ENCODE results near the gene ALCAM. TPM values are rescaled to one million over a fixed set of nuclear protein-coding genes. Genes with fewer than 3 reads are reported as not detected.

The ALCAM gene
- total RNA-seq, 2 experiments from 2014 or later: 47.7 to 51.3 TPM

DNA sequence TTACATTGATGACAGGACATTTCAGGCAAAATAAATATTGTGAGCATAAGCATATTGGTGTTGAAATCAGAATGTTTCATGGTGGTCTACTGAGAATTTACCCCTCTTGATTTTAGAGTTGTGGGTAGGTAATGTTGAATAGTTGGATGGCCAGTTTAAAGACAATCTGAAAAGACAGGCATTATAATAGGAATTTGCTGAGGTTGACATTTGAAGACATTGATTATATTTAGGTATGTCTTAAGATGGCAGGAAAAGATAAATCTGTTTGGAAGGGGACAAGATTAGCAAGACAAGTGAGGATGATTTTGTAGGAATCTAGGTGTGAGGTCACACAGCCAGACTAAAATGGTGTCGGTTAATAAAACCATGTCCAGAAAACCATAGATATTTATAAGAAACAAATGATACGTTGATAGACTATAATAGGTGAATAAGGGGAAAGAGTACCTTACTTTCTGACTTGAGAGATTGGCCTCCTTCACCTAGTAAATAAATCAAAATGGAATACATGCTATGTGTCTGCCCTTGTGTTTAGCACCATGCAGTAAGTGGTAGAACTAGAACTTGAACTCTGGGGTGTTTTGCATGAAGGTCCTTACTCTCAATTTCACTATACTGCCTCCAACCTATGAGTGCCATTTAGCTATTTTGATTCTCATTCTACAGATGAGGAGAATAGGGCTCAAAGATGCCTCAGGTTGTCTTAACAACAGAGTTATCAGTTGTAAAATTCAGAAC lies 57.9 kb downstream of the ALCAM start:
- H3K4me1 ChIP-seq (ENCODE audit: insufficient read depth, low read length, poor library complexity, severe bottlenecking): no peaks in the 10 kb centered on the region
- no peaks in the 10 kb centered on the region for H3K9me3 ChIP-seq (ENCODE audit: low read length)
- no peaks in the 10 kb centered on the region for H3K36me3 ChIP-seq (ENCODE audit: insufficient read depth, low read length)
- H3K4me2 ChIP-seq (ENCODE audit: low read length): no peak overlapping the region
- H3K27ac ChIP-seq (ENCODE audit: low read depth, low read length, poor library complexity, severe bottlenecking): no peak overlapping the region
- ChIA-PET CTCF (ENCODE audit: unreplicated experiment) (no interaction called here), POLR2A (interaction anchor here (1.3 to 2.1 kb wide), 3 partner anchors 8 to 866 kb away, joined by 3 to 9 read pairs (median 3); no protein-coding TSS in a partner anchor)
- no peaks in the 10 kb centered on the region; the same call in 1 of the 2 replicates for H4K20me1 ChIP-seq (ENCODE audit: insufficient read depth, low read length)
- H3K4me3 ChIP-seq (ENCODE audit: low read depth, low read length, poor library complexity, severe bottlenecking): no peak overlapping the region
- intact Hi-C loops (cut with micrococcal nuclease; ENCODE audit: unreplicated experiment): no loop called here
- no peaks in the 10 kb centered on the region for H3K9me2 ChIP-seq (ENCODE audit: insufficient read depth, low read length)
- TF ChIP-seq, protein P1, sequence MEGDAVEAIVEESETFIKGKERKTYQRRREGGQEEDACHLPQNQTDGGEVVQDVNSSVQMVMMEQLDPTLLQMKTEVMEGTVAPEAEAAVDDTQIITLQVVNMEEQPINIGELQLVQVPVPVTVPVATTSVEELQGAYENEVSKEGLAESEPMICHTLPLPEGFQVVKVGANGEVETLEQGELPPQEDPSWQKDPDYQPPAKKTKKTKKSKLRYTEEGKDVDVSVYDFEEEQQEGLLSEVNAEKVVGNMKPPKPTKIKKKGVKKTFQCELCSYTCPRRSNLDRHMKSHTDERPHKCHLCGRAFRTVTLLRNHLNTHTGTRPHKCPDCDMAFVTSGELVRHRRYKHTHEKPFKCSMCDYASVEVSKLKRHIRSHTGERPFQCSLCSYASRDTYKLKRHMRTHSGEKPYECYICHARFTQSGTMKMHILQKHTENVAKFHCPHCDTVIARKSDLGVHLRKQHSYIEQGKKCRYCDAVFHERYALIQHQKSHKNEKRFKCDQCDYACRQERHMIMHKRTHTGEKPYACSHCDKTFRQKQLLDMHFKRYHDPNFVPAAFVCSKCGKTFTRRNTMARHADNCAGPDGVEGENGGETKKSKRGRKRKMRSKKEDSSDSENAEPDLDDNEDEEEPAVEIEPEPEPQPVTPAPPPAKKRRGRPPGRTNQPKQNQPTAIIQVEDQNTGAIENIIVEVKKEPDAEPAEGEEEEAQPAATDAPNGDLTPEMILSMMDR (conservative IDR thresholded peaks at IDR 0.05; ENCODE audit: low read length): no peak
- TF ChIP-seq EZH2phosphoT487 (IDR thresholded peaks at IDR 0.05; ENCODE audit: borderline replicate concordance, low read depth, low read length): no peak
- BruUV-seq (replicated peaks): no TSS peak
- DNase-seq (ENCODE audit: low spot score): no peak
- no peaks in the 10 kb centered on the region; the same call in 1 of the 2 replicates for H3K79me2 ChIP-seq (ENCODE audit: insufficient read depth, low read depth, low read length)
- H2AFZ ChIP-seq (ENCODE audit: low read length): no peak overlapping the region

DNA sequence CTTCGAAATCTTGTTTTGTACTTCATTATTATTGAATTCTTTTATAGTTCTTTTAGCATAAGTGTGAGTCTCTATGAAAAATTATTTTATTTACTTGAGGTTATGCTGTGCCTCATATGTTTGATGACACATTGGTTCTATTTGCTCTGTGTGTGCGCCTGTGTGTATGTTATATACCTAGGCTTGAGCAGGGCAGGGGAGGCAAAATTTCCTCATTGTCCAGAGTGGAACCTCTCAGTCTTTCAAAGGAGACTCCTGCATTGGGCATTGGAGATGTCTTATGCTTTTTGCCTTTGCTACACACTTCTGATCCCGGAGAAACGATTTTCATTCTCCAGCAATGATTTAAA lies 58.4 kb downstream of the ALCAM start:
- BruUV-seq (replicated peaks): no TSS peak
- Histone ChIP-seq H3K4me1 (ENCODE audit: insufficient read depth, low read length, poor library complexity, severe bottlenecking) (no peaks in the 10 kb centered on the region), H3K4me2 (ENCODE audit: low read length) (no peak overlapping the region), H3K27ac (ENCODE audit: low read depth, low read length, poor library complexity, severe bottlenecking) (no peak overlapping the region), H2AFZ (ENCODE audit: low read length) (no peak overlapping the region), H3K79me2 (ENCODE audit: insufficient read depth, low read depth, low read length) (no peaks in the 10 kb centered on the region; the same call in 1 of the 2 replicates), H3K36me3 (ENCODE audit: insufficient read depth, low read length) (no peaks in the 10 kb centered on the region), H3K4me3 (ENCODE audit: low read depth, low read length, poor library complexity, severe bottlenecking) (no peak overlapping the region), H3K9me3 (ENCODE audit: low read length) (no peaks in the 10 kb centered on the region), H4K20me1 (ENCODE audit: insufficient read depth, low read length) (no peaks in the 10 kb centered on the region; the same call in 1 of the 2 replicates), H3K9me2 (ENCODE audit: insufficient read depth, low read length) (no peaks in the 10 kb centered on the region)
- ChIA-PET CTCF (ENCODE audit: unreplicated experiment) (no interaction called here), POLR2A (interaction anchor here (0.7 to 2.1 kb wide), 6 partner anchors 9 to 867 kb away, joined by 3 to 9 read pairs (median 4); no protein-coding TSS in a partner anchor)
- DNase-seq (ENCODE audit: low spot score): no peak
- TF ChIP-seq, protein P1 (conservative IDR thresholded peaks at IDR 0.05; ENCODE audit: low read length): no peak
- TF ChIP-seq EZH2phosphoT487 (IDR thresholded peaks at IDR 0.05; ENCODE audit: borderline replicate concordance, low read depth, low read length): no peak
- intact Hi-C loops (cut with micrococcal nuclease; ENCODE audit: unreplicated experiment): no loop called here

DNA sequence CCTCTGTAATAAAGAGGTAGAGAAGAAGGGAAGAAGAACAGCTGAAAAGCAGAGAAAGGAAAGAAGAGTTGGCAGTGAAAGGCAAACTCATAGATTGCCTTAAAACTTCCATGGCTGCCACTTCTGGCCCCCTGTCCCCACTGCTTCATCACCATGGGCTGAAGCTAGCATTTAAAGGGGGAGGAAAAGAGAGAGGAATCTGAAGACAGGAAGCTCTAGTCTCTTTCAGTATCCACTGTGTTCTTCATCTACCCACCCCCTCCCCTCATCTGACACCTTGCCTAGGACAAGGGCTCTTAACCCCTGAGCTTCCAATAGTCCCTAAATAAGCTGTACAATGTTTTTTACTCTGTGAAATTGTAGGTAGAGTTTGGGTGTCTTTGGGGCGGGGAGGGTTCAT lies 60.6 kb downstream of the ALCAM start:
- no peak overlapping the region for H3K4me2 ChIP-seq (ENCODE audit: low read length)
- no peaks in the 10 kb centered on the region for H3K9me2 ChIP-seq (ENCODE audit: insufficient read depth, low read length)
- no peak overlapping the region for H2AFZ ChIP-seq (ENCODE audit: low read length)
- peaks cover 7% of the 10 kb centered on the region; the same call in 1 of the 2 replicates for H4K20me1 ChIP-seq (ENCODE audit: insufficient read depth, low read length)
- H3K79me2 ChIP-seq (ENCODE audit: insufficient read depth, low read depth, low read length): no peaks in the 10 kb centered on the region; the same call in 1 of the 2 replicates
- H3K9me3 ChIP-seq (ENCODE audit: low read length): no peaks in the 10 kb centered on the region
- H3K27ac ChIP-seq (ENCODE audit: low read depth, low read length, poor library complexity, severe bottlenecking): no peak overlapping the region
- BruUV-seq (replicated peaks): no TSS peak
- ChIA-PET CTCF (ENCODE audit: unreplicated experiment) (interaction anchor here (0.6 kb wide), 1 partner anchor 1027 kb away, joined by 3 read pairs; no protein-coding TSS in a partner anchor), POLR2A (interaction anchor here (0.6 to 0.8 kb wide), 2 partner anchors 10 to 62 kb away, joined by 3 read pairs; no protein-coding TSS in a partner anchor)
- DNase-seq (ENCODE audit: low spot score): no peak
- TF ChIP-seq, protein P1 (conservative IDR thresholded peaks at IDR 0.05; ENCODE audit: low read length): no peak
- no peak for TF ChIP-seq EZH2phosphoT487 (IDR thresholded peaks at IDR 0.05; ENCODE audit: borderline replicate concordance, low read depth, low read length)
- H3K36me3 ChIP-seq (ENCODE audit: insufficient read depth, low read length): no peaks in the 10 kb centered on the region
- H3K4me3 ChIP-seq (ENCODE audit: low read depth, low read length, poor library complexity, severe bottlenecking): no peak overlapping the region
- intact Hi-C loops (cut with micrococcal nuclease; ENCODE audit: unreplicated experiment): no loop called here
- H3K4me1 ChIP-seq (ENCODE audit: insufficient read depth, low read length, poor library complexity, severe bottlenecking): no peaks in the 10 kb centered on the region

Measured in OCI-LY7 (cell line).